H9 (cell line): ENCODE data around the gene TMTC1. TPM values are rescaled to one million over a fixed set of nuclear protein-coding genes. Genes with fewer than 3 reads are reported as not detected.

Source experiments
- DNase-seq: peaks from one replicate; pipeline ENCODE4 v3.0.0-alpha.2; 2017
- H2AFZ ChIP-seq: one replicate; pipeline ENCODE4 v1.6.1; 2013; ENCODE audit warnings: mild to moderate bottlenecking, low read length, control low read depth, moderate library complexity
- H2AK5ac ChIP-seq: 2 replicates; pipeline ENCODE4 v1.6.1; 2013; ENCODE audit warnings: low read length, control low read depth, mixed read lengths; ENCODE audit not compliant: insufficient read length
- H2BK120ac ChIP-seq: one replicate; pipeline ENCODE4 v1.6.1; 2013; ENCODE audit warnings: low read depth, mild to moderate bottlenecking, low read length, control low read depth, inconsistent platforms; ENCODE audit not compliant: poor library complexity, severe bottlenecking
- H2BK12ac ChIP-seq: 2 replicates; pipeline ENCODE4 v1.6.1; 2013; ENCODE audit warnings: low read length, control low read depth, mixed read lengths, low read depth; ENCODE audit not compliant: insufficient read length
- H2BK15ac ChIP-seq: 2 replicates; pipeline ENCODE4 v1.6.1; 2013; ENCODE audit warnings: low read depth, low read length, control low read depth
- H2BK20ac ChIP-seq: one replicate; pipeline ENCODE4 v1.6.1; 2013; ENCODE audit warnings: low read depth, mild to moderate bottlenecking, low read length, control low read depth, inconsistent platforms; ENCODE audit not compliant: poor library complexity, severe bottlenecking
- H2BK5ac ChIP-seq: 2 replicates; pipeline ENCODE4 v1.6.1; 2013; ENCODE audit warnings: low read length, control low read depth, mixed read lengths; ENCODE audit not compliant: insufficient read length
- H3K14ac ChIP-seq: 2 replicates; pipeline ENCODE4 v1.6.1; 2013; ENCODE audit warnings: low read length, control low read depth; ENCODE audit not compliant: insufficient read depth
- H3K18ac ChIP-seq: 2 replicates; pipeline ENCODE4 v1.6.1; 2013; ENCODE audit warnings: low read depth, mild to moderate bottlenecking, mixed read lengths, low read length, control low read depth; ENCODE audit not compliant: insufficient read length
- H3K23ac ChIP-seq: 2 replicates; pipeline ENCODE4 v1.6.1; 2013; ENCODE audit warnings: low read length, control low read depth, mixed read lengths, low read depth; ENCODE audit not compliant: insufficient read length
- H3K23me2 ChIP-seq: 2 replicates; pipeline ENCODE4 v1.6.1; 2013; ENCODE audit warnings: low read depth, mild to moderate bottlenecking, mixed read lengths, low read length, control low read depth; ENCODE audit not compliant: insufficient read length, poor library complexity, severe bottlenecking
- H3K27ac ChIP-seq: 2 replicates; pipeline ENCODE4 v1.5.1; 2013; ENCODE audit warnings: low read length, control low read depth, mixed read lengths, low read depth; ENCODE audit not compliant: insufficient read length
- H3K27me3 ChIP-seq: 2 replicates; pipeline ENCODE4 v1.6.1; 2013; ENCODE audit warnings: low read length, control low read depth, inconsistent platforms; ENCODE audit not compliant: insufficient read depth
- H3K4ac ChIP-seq: 2 replicates; pipeline ENCODE4 v1.6.1; 2013; ENCODE audit warnings: low read depth, mild to moderate bottlenecking, control low read depth, inconsistent platforms, low read length, moderate library complexity
- H3K4me1 ChIP-seq: 2 replicates; pipeline ENCODE4 v1.6.1; 2013; ENCODE audit warnings: low read length, control low read depth, inconsistent platforms; ENCODE audit not compliant: insufficient read depth
- H3K4me2 ChIP-seq: 2 replicates; pipeline ENCODE4 v1.6.1; 2013; ENCODE audit warnings: low read length, control low read depth, mixed read lengths; ENCODE audit not compliant: insufficient read length, insufficient read depth
- H3K56ac ChIP-seq: 2 replicates; pipeline ENCODE4 v1.6.1; 2013; ENCODE audit warnings: low read depth, mild to moderate bottlenecking, mixed read lengths, low read length, control low read depth; ENCODE audit not compliant: insufficient read length
- H3K79me1 ChIP-seq: 2 replicates; pipeline ENCODE4 v1.6.1; 2013; ENCODE audit warnings: low read depth, mild to moderate bottlenecking, moderate library complexity, low read length, control low read depth, inconsistent platforms; ENCODE audit not compliant: insufficient read depth, poor library complexity, severe bottlenecking
- H3K79me2 ChIP-seq: 2 replicates; pipeline ENCODE4 v1.6.1; 2013; ENCODE audit warnings: low read length, control low read depth, inconsistent platforms; ENCODE audit not compliant: insufficient read depth
- H3K9ac ChIP-seq: 2 replicates; pipeline ENCODE4 v1.6.1; 2013; ENCODE audit warnings: low read length, control low read depth, mixed read lengths; ENCODE audit not compliant: insufficient read length; ENCODE audit errors: extremely low read depth
- H3K9me3 ChIP-seq: one replicate; pipeline ENCODE4 v1.6.1; 2013; ENCODE audit warnings: low read depth, low read length, inconsistent platforms; ENCODE audit not compliant: control insufficient read depth
- H3T11ph ChIP-seq: one replicate; pipeline ENCODE4 v1.6.1; 2013; ENCODE audit warnings: mild to moderate bottlenecking, low read length, control low read depth, inconsistent platforms
- H4K20me1 ChIP-seq: one replicate; pipeline ENCODE4 v1.6.1; 2013; ENCODE audit not compliant: control insufficient read depth, insufficient read length, insufficient read depth
- H4K5ac ChIP-seq: 2 replicates; pipeline ENCODE4 v1.6.1; 2013; ENCODE audit warnings: low read depth, mild to moderate bottlenecking, mixed read lengths, low read length, control low read depth; ENCODE audit not compliant: insufficient read length
- H4K8ac ChIP-seq: replicated peaks from 2 replicates; pipeline ENCODE4 v1.6.1; 2013; ENCODE audit warnings: low read length, control low read depth, mixed read lengths, low read depth; ENCODE audit not compliant: insufficient read length
- H4K91ac ChIP-seq: 2 replicates; pipeline ENCODE4 v1.6.1; 2013; ENCODE audit warnings: low read depth, mild to moderate bottlenecking, moderate library complexity, mixed read lengths, low read length, control low read depth; ENCODE audit not compliant: insufficient read length
- H3K27ac Mint-ChIP-seq, 3 experiments: 2 replicates in 2 of 3; 3 replicates in 1 of 3; pipeline ENCODE4 v1.8.0; 2020 to 2021; ENCODE audit warnings: mixed read lengths in 3 of 3, mild to moderate bottlenecking in 1 of 3, moderate library complexity in 1 of 3
- H3K27me3 Mint-ChIP-seq: 2 replicates; pipeline ENCODE4 v1.8.0; 2021; ENCODE audit warnings: low read depth, mild to moderate bottlenecking, moderate library complexity, mixed read lengths
- H3K36me3 Mint-ChIP-seq, 3 experiments: 2 replicates in 2 of 3; 3 replicates in 1 of 3; pipeline ENCODE4 v1.8.0; 2020 to 2021; ENCODE audit warnings: low read depth in 3 of 3, mixed read lengths in 3 of 3; ENCODE audit not compliant: insufficient read depth in 1 of 3
- H3K4me1 Mint-ChIP-seq, 2 experiments: 2 replicates each; pipeline ENCODE4 v1.8.0; 2020; ENCODE audit warnings: mixed read lengths in 2 of 2
- H3K4me3 Mint-ChIP-seq, 2 experiments: 2 replicates in 1 of 2; 3 replicates in 1 of 2; pipeline ENCODE4 v1.8.0; 2020 to 2021; ENCODE audit warnings: mild to moderate bottlenecking in 2 of 2, mixed read lengths in 2 of 2, moderate library complexity in 1 of 2
- H3K9me3 Mint-ChIP-seq, 2 experiments: 2 replicates in 1 of 2; 3 replicates in 1 of 2; pipeline ENCODE4 v1.8.0; 2020; ENCODE audit warnings: mild to moderate bottlenecking in 2 of 2, mixed read lengths in 2 of 2, moderate library complexity in 1 of 2
- WGBS: extraction: QIAGEN DNeasy Blood & Tissue Kit; methylation state at CpG from one replicate; pipeline ENCODE4 v1.1.7; 2013; ENCODE audit warnings: missing lambda C conversion rate, low lambda C conversion rate, mixed read lengths; ENCODE audit not compliant: insufficient read length; ENCODE audit errors: extremely low coverage; 5-methylcytosine and 5-hydroxymethylcytosine counted together
- total RNA-seq: library from RNA; stranded (reverse); gene quantifications from 2 replicates; pipeline ENCODE4 v1.2.1, GENCODE V29; 2021
- TF ChIP-seq, protein P1 (sequence below): fragments of 200-600 bp; sonication (generic); conservative IDR thresholded peaks from 3 replicates; pipeline ENCODE4 v1.8.0; 2021; ENCODE audit warnings: antibody characterized with exemption, mild to moderate bottlenecking

TMTC1 gene
- total RNA-seq, 1 experiment from 2014 or later, result 16.1 TPM

- H3K27me3 Mint-ChIP-seq, result peaks cover 2% of the 10 kb centered on the region; the same call in 1 of the 2 replicates
- no peak overlapping the region for H2BK12ac ChIP-seq
- H3K18ac ChIP-seq, result no peak overlapping the region
- H2BK120ac ChIP-seq, result no peak overlapping the region
- no peak overlapping the region for H4K91ac ChIP-seq
- no peak for DNase-seq
- no peaks in the 10 kb centered on the region for H3K23me2 ChIP-seq
- no peak overlapping the region for H2AK5ac ChIP-seq
- WGBS, result no CpG with 5 or more reads among the region's 1 CpG
- no peak overlapping the region for H2AFZ ChIP-seq
- H3K23ac ChIP-seq, result no peak overlapping the region
- no peak overlapping the region for H3K56ac ChIP-seq
- no peak overlapping the region for H2BK20ac ChIP-seq
- H3K4me3 Mint-ChIP-seq, result no peak overlapping the region
- H3K14ac ChIP-seq, result no peak overlapping the region
- H3K9ac ChIP-seq, result no peak overlapping the region
- no peak overlapping the region for H4K5ac ChIP-seq
- no peak overlapping the region for H3K4me2 ChIP-seq
- H3K9me3 ChIP-seq, result no peaks in the 10 kb centered on the region
- no peaks in the 10 kb centered on the region for H4K20me1 ChIP-seq
- TF ChIP-seq, protein P1, sequence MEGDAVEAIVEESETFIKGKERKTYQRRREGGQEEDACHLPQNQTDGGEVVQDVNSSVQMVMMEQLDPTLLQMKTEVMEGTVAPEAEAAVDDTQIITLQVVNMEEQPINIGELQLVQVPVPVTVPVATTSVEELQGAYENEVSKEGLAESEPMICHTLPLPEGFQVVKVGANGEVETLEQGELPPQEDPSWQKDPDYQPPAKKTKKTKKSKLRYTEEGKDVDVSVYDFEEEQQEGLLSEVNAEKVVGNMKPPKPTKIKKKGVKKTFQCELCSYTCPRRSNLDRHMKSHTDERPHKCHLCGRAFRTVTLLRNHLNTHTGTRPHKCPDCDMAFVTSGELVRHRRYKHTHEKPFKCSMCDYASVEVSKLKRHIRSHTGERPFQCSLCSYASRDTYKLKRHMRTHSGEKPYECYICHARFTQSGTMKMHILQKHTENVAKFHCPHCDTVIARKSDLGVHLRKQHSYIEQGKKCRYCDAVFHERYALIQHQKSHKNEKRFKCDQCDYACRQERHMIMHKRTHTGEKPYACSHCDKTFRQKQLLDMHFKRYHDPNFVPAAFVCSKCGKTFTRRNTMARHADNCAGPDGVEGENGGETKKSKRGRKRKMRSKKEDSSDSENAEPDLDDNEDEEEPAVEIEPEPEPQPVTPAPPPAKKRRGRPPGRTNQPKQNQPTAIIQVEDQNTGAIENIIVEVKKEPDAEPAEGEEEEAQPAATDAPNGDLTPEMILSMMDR, result no peak
- no peaks in the 10 kb centered on the region for H3K36me3 Mint-ChIP-seq
- no peaks in the 10 kb centered on the region for H3K4me1 ChIP-seq
- no peak overlapping the region for H3K4ac ChIP-seq
- H3K27ac Mint-ChIP-seq, result no peak overlapping the region
- H3K27me3 ChIP-seq, result no peaks in the 10 kb centered on the region
- H4K8ac ChIP-seq, result no peak overlapping the region
- H3K79me2 ChIP-seq, result no peaks in the 10 kb centered on the region
- no peak overlapping the region for H3K27ac ChIP-seq
- H3K9me3 Mint-ChIP-seq, result no peaks in the 10 kb centered on the region; a peak in 1 of 5 replicates
- H3K79me1 ChIP-seq, result no peaks in the 10 kb centered on the region
- no peak overlapping the region for H2BK5ac ChIP-seq
- no peak overlapping the region for H3T11ph ChIP-seq
- H3K4me1 Mint-ChIP-seq, result no peaks in the 10 kb centered on the region
- H2BK15ac ChIP-seq, result no peak overlapping the region
Measured at GRCh38 chr12:29455087-29455486, 328.7 kb downstream of the TMTC1 start.
